Hippocampal formation (tissue), 2 donors: ENCODE measurements around the gene USH2A.

Experiments
- DNase-seq, 2 donors: peaks; one replicate each; lab custom pipeline; 2025; lab: John Stamatoyannopoulos, UW

USH2A gene

DNA sequence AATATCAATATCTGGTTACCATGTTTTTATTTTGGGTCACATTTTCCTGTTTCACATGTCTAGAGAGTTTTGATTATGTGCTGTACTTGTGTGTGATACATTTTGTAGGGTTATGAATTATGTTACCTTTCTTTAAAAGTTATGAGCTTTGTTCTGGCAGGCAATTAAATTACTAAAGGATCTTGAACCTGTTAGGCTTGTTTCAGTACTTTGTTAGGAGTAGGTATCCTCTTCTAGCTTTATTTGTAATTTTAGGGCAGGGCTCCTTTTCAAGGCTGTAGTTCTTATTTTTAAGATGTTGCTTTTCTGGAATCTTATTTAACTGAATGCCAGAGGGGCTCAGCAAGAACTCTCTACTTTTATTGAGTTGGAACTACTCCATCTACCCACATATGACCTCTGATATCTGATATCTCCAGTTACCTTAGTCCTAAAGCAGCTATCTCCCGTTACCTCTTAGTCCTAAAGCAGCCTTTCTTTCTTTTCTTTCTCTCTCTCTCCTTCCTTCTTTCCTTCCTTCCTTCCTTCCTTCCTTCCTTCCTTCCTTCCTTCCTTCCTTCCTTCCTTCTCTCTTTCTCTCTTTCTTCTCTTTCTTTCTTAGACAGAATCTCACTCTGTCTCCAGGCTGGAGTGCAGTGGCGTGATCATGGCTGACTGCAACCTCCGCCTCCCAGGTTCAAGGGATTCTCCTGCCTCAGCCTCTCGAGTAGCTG lies 832.3 kb downstream of the USH2A start:
- no peak for DNase-seq

DNA sequence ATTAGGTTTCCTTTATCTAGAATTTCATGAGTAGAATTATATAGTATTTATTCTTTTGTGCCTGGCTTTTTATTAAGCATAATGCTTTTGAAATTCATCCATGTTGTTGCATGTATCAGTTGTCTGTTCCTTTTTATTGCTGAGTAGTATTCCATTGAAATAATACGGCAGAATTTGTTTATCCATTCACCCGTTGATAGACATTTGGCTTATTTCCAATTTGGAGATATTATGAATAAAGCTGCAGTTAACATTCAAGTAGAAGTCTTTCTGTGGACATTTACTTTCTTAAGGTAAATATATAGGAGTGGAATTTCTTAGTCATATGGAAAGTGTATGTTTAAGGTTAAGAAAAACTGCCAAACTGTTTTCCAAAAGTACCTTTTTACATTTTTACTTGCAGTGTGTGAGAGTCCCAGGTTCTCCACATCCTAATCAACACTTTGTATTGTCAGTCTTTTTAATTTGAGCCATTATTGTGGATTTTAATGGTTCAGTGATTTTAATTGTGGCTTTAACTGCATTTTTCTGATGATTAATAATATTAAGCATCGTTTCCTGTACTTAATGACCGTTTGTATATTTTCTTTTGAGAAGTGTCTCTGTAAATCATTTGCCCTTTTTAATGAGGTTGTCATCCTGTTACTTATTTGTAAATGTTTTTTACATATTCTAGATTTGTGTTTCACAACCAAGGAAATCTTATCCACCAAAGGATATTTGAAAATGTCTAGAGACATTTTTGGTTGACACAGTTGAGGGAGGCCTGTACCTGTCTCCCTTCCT lies 833.4 kb downstream of the USH2A start:
- DNase-seq = no peak

DNA sequence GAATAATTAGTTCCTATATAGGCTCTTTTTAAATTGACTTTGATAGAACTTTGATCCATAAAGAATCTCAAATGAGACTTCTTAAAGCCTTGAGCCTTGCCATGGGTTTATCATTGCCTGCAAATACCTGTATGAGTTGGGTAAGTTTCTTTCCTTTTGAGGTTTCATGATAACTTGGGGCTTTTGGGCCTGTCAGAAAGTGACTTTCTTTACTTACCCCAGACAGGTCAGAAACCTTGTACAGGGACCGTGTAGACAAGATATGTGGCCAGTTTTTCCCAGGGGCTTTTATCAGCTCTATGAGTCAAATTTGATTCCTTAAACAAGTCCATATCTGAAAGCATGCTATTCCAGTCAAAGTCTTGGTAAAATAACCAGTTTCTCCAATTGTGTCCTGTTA lies 838.9 kb downstream of the USH2A start:
- no peak for DNase-seq

DNA sequence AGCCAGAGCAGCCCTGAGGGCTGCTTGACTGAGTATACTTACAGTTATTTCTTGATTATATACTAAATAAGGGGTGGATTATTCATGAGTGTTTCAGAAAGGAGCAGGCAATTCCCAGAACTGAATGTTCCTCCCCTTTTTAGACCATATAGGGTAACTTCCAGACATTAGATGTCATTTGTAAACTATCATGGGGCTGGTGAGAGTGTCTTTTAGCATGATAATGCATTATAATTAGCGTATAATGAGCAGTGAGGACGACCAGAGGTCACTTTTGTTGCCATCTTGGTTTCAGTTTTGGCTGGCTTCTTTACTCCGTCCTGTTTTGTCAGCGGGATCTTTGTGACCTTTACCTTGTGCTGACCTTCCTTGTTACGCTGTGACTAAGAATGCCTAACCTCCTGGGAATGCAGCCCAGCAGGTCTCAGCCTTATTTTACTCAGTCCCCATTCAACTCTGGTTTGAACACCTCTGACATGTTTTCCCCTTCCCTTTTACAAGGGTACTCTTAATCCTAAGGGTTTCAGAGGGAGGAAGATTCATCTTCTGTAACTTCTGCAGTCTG lies 840.0 kb downstream of the USH2A start:
- DNase-seq = no peak

DNA sequence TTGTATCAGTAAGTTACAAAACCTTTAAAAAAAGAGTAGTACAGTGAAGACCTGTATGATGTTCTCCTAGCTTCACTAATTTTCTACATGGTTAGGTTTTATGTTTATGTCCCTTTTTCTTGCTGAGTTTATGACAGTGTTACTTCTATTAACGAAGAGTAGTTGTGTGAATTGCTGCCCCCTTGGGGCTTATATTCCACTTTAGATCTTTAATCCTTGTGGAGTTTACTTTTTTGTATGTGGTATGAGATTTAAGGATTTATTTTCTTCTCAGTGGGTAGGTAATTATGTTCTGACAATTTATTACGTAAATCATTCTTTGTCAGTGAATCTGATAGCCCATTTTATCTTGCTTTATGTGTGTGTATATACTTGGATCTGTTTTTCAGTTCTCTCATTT lies 841.4 kb downstream of the USH2A start:
- DNase-seq = no peak
